ENCODE data around the gene AGBL5.
"Not testable (repeated sequence)": the region's sequence is repeated elsewhere in the genome, so short reads cannot be mapped to it uniquely, and the experiment has no call there.

Gene AGBL5

DNA sequence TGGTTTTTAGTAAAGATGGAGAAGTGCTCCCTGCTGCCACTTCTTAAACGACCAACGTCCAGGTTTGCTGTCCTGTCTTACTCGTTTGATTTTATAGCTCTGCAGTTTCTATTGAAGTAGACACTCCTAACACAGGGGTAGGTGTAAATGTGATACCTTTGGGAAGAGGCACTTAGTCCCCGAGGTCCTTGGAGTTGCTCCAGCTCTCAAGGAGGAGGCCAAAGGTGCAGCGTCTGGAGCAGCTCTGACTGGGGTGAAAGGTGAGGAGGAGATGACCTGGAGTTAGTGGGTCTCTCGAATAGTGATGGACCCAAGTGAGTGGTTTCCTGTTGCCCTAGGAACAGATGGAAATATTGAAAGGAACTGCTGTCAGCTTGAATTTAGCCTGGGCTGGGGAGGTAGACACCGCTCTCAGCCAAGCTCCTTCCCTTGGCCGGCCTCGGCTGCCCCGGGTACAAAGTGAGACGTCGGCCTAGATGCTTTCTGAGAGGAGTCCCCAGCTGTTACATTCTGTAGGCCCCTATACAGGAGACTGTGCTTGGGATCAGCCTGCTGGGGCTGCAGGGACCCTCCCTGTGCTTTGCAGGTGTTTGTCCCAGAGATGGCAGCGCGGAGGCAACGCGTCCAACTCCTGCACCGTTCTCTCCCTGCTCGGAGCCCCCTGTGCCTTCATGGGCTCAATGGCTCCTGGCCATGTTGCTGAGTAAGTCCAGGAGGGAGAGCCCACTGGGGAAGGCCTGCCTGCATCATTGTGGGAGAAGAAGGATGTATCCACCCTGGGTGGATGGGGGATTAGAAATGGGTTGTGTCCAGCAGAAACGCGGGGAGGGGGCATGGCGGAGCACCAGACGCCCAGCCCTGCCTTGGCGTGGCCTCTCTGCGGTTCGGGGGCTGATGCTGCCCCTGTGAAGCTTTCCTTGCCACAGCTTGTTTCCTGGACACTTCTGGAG, 40.6 kb downstream of the AGBL5 start:
- DNase-seq (ENCODE audit: low read depth, low spot score) = no peak

DNA sequence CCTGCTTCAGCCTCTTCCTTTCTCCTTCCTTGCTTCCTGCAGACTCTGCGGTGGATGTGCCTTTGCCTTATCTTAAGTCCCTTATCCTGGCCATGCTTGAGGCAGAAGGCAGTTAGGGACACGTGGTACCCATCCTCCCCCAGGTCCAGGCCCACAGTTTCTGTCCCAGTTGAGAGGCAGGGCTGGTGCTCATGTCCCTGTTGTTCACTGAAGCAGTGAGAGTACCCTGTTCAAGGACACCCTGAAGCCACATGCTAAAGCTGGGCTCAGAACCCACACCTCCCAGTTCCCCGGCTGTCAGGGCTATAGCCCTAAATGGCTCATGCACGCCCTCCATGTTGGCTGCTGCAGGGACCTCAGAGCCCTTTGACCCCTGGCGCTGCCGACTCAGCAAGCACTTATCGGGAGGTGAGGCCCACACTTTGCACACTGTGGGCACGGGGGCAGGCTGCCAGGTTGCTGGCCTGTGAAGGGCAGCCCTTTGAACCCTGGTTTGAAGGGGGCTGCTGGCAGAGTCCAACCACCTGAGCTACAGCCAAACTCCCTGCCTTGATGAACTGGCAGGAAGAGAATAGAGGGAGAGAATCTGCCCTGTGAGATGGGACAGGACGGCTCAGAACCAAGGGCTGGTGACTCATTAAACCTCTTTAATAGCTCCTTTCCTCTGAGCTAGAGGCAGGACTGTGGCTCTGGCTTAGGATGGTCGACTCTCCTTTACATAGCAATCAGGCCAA, 41.4 kb downstream of the AGBL5 start:
- no peak for DNase-seq (ENCODE audit: low read depth, low spot score)

DNA sequence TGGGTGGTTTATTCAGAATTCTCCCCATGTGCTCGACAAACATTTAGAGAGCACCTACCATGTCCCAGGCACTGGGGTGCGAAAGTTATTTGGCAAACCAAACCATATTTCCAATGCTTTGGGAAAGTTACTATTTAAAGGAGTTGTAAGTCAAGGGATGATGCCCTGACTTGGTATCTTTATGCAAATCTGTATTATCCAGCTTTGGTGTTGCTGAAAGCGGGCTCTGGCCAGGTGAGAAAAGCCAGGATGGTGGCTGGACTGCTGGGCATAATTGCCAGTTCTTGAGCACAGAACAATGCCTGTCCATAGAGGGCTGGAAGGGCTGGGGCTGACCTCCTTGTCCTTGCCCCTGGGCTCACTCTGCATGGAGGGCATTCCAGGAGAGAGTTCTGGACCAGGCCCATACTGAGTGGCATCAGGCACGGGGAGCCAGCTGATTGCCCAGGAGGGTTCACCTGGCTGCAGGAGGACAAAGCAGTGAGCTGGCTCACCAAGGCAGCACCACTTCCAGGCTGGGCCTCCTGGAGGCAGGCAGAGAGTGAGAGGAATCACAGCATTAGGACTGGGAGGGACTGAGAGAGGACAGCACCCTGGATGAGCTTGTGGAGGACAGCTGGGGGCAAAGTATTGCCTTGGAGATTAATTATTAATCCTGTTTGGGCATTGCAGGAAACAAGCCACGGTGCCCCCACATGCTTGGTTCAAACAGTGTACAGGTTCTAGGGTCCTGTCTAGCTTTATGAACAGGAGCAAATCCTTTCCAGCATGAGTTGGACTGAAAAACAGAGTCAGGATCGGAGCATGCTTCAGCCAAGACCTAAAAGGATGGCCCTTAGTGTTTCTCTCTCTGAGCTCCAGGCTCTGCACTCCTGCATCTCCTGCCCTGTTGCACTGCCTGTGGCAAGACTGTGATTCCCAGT, 42.2 kb downstream of the AGBL5 start:
- no peak for DNase-seq (ENCODE audit: low read depth, low spot score)

DNA sequence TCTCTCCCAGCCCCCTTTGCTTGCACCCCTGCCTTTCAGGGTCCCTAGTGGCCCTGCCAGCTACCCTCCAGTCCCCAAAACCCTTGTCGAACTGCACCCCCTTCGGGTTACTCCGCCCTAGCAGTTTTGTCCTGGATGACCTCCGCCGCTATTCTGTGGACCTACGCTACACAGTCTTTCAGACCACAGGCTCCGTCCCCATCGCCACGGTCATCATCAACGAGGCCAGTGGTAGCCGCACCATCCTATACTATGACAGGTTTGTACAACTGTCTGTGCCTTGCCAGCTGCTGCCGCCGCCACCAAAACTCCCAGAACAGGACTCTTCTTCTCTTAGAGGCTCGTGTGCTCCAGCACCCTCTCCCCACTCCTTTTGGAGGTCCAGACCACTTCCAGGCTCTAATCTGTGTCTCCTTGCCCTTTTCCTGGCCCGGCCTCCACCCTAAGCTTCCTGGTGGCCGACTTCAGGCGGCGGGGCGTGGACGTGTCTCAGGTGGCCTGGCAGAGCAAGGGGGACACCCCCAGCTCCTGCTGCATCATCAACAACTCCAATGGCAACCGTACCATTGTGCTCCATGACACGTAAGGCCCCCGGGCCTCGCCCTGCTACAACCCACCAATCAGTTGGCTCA, 43.0 kb downstream of the AGBL5 start:
- DNase-seq (ENCODE audit: low read depth, low spot score) = no peak

DNA sequence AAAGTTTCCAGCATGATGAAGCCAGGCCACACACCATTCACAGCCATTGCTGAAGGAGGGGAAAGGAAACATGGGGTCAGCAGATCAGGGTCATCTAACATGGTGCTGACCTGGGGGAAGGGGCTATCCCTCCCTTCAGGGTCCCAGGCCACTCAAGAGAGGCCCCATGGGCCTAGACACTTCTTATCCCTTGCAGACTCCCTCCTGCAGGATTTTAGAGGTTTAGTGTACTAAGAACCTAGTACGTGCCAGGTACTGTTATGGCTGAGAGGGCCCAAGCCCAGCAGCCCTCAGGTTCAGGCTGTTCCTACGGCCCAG, 43.9 kb downstream of the AGBL5 start:
- DNase-seq (ENCODE audit: low read depth, low spot score) = no peak

DNA sequence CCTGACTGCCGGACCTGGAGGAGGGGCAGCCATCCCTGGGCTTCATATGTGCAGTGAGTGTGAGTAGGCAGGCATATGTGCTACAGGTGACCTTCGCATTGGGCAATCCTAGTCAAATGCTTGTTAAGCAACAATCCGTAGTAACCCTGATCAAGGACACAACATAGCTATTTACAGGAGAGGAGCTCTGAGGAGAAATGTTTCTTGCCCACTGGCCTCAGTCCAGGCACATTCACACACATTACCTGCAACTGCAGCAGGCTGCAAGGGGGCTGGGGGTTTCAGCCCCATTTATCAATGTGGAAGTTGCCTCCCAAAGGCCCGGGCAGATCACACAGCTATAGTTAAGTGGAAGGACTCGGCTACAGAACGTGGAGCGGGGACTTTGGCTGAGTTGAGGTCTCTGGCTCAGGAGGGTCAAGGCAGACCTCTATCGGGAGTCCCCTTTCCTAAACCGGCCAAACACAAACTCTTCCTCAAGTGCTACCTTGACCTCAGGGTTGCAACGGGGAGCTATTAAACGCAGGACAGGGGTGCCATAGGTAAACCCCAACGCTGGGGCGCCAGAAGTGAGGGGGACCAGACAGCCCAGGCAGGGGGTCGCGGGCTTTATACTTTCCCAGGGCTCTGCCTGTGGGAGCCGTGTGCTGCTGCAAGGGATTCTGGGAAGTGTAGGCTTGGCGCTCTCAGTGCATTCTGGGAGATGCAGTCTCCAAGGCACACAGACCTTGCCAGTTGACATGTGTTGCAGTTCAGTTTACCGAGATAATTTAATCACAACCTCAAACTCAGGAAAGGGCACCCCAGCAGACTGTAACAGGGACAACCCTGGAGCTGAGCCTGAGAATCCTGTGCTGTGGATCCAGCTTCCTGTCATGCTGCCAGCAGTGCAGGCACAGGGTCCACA, 44.5 kb downstream of the AGBL5 start:
- DNase-seq (ENCODE audit: low read depth, low spot score) = peak; percentile 77

DNA sequence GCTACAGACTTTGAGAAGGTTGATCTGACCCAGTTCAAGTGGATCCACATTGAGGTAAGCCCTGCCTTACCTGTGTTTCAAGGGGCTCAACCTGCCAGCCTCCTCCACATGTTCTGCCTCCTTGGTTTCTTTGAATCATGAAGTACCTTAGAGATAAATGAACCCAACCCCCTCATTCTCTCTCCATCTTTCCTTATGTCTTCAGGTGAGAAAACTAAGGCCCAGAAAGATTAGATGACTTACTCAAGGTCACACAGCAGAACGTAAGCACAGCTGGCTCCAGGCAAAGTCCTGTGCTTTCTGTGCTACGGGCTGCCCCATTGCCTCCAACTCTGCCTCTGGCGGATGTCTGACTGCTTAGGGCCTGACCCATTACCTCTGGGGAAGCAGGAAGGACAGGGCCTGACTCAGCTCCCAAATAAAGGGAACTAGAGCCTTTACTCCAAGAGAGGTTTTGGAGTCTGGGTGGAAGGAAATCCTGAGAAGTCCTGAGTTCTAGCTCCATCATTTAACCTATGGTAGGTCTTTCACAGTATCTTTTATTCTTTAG, 45.4 kb downstream of the AGBL5 start:
- no peak for DNase-seq (ENCODE audit: low read depth, low spot score)

DNA sequence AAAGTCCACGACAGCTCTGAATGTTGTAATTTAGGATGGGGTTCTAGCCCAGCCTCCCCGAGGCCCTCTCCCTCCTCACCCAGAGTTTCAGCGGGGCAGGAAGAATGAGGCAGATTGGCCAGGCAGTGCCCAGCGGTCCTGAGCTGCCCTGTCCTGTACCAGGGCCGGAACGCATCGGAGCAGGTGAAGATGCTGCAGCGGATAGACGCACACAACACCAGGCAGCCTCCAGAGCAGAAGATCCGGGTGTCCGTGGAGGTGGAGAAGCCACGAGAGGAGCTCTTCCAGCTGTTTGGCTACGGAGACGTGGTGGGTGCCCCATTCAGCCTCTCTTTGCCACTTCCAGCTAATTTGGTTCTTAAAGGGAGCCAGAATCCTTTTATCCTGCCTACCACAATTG, 45.9 kb downstream of the AGBL5 start:
- DNase-seq (ENCODE audit: low read depth, low spot score) = no peak

DNA sequence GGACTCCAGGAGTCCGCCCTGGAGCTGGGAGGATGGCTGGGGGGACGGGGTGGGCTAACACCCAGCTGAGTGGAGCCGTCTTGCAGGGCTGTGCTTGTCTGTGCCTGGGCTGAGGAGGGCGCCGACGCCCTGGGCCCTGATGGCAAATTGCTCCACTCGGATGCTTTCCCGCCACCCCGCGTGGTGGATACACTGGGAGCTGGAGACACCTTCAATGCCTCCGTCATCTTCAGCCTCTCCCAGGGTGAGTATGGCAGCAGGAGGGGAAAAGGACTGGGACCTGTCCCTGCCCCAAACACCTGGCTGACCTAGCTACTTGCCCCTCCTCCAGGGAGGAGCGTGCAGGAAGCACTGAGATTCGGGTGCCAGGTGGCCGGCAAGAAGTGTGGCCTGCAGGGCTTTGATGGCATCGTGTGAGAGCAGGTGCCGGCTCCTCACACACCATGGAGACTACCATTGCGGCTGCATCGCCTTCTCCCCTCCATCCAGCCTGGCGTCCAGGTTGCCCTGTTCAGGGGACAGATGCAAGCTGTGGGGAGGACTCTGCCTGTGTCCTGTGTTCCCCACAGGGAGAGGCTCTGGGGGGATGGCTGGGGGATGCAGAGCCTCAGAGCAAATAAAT, 48.0 kb downstream of the AGBL5 start:
- DNase-seq (ENCODE audit: low read depth, low spot score) = no peak

DNA sequence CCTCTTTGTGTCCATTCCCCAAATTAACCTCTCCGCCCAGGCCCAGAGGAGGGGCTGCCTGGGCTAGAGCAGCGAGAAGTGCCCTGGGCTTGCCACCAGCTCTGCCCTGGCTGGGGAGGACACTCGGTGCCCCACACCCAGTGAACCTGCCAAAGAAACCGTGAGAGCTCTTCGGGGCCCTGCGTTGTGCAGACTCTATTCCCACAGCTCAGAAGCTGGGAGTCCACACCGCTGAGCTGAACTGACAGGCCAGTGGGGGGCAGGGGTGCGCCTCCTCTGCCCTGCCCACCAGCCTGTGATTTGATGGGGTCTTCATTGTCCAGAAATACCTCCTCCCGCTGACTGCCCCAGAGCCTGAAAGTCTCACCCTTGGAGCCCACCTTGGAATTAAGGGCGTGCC, 48.6 kb downstream of the AGBL5 start:
- no peak for DNase-seq (ENCODE audit: low read depth, low spot score)

DNA sequence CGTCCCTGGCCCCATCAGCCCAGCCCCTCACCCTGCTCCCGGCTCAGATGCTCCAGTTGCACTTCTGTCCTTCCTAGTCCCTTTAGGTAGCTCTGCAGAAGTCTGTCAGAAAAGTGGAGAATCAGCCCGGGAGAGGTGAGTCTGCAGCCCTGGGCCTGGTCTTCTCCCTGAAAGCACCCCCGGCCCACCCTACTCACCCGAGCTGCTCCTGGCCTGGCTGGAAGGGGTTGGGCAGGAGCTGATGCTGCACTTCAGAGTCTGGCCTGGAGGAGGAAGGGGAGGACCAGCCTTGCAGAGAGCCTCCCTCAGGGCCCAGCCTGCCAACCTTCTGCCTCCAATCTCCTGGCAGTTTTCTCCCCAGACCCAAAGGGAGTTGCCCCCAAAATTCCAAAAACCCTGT, 50.9 kb downstream of the AGBL5 start:
- DNase-seq (ENCODE audit: low read depth, low spot score) = no peak

DNA sequence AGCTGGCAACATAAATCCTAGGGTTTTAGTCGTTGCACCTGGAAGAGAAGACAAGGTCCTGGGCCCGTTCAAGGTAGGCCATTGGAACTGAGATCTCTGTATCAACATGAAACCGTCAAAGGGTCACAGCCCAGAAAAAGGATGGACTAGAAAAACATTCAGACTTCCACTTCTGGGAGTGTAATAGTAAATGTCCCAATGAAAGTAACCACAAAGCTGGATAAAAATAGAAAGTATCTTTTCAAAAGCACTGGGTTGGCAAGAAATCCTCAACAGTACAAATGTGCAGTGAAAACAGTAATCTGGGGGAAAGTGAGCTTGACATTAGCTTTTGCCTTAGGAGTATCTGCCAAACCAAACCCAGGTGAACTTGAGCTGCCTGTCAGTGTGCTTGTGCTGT, 54.5 kb downstream of the AGBL5 start:
- DNase-seq (ENCODE audit: low read depth, low spot score) = peak; percentile 10

DNA sequence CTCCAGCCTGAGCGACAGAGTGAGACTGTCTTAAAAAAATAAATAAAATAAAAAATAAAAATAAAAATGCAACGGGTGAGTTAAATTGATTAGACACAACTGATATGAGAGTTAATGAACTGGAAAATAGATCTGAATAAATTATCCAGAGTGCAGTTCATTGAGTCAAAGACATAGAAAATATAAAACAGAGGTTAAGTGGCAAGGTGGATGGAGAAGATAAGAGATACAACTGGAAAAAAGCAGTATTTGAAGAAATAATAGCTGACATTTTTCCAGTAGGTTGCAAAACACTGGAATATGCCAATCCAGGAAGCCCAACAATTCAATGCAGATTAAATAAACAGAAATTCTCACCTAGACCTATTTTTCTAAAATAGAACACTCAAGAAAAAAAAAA, 56.8 kb downstream of the AGBL5 start:
- DNase-seq (ENCODE audit: low read depth, low spot score) = no peak

DNA sequence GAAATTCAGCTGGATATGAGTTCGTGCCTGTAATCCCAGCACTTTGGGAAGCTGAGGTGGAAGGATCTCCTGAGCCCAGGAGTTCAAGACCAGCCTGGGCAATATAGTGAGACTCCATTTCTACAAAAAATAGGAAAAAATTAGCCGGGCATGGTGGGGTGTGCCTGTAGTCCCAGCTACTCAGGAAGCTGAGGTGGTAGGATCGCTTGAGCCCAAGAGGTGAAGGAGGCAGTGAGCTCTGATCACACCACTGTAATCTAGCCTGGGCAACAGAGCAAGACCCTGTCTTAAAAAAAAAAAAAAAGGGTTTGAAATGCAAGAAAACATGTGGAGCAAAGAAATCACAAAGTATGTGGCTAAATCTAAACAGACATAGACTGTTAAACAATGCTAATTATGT, 57.6 kb downstream of the AGBL5 start:
- DNase-seq (ENCODE audit: low read depth, low spot score) = no peak

DNA sequence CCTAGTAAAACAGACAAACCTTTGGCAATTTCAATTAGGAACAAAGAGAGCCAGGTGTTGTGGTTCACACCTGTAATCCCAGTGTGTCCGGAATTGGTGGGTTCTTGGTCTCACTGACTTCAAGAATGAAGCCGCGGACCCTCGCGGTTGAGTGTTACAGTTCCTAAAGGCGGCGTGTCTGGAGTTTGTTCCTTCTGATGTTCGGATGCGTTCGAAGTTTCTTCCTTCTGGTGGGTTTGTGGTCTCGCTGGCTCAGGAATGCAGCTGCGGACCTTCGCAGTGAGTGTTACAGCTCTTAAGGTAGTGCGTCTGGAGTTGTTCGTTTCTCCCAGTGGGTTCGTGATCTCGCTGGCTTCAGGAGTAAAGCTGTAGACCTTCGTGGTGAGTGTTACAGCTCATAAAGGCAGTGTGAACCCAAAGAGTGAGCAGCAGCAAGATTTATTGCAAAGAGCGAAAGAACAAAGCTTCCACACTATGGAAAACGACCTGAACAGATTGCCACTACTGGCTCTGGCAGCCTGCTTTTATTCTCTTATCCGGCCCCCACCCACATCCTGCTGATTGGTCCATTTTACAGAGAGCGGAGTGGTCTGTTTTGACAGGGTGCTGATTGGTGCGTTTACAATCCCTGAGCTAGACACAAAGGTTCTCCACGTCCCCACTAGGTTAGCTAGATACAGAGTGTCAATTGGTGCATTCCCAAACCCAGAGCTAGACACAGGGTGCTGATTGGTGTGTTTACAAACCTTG, 59.3 kb downstream of the AGBL5 start:
- DNase-seq (ENCODE audit: low read depth, low spot score) = not testable (repeated sequence)

DNA sequence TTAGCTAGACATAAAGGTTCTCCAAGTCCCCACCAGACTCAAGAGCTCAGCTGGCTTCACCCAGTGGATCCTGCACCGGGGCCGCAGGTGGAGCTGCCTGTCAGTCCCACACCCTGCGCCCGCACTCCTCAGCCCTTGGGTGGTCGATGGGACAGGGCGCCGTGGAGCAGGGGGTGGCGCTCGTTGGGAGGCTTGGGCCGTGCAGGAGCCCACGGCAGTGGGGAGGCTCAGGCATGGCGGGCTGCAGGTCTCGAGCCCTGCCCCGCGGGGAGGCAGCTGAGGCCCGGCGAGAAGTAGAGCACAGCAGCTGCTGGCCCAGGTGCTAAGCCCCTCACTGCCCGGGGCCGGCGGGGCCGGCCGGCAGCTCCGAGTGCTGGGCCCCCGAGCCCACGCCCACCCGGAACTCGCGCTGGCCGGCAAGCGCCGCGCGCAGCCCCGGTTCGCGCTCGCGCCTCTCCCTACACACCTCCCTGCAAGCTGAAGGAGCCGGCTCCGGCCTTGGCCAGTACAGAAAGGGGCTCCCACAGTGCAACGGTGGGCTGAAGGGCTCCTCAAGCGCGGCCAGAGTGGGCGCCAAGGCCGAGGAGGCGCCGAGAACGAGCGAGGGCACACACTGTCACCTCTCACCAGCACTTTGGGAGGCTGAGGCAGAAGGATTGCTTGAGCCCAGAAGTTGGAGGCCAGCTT, 60.1 kb downstream of the AGBL5 start:
- DNase-seq (ENCODE audit: low read depth, low spot score) = not testable (repeated sequence)

DNA sequence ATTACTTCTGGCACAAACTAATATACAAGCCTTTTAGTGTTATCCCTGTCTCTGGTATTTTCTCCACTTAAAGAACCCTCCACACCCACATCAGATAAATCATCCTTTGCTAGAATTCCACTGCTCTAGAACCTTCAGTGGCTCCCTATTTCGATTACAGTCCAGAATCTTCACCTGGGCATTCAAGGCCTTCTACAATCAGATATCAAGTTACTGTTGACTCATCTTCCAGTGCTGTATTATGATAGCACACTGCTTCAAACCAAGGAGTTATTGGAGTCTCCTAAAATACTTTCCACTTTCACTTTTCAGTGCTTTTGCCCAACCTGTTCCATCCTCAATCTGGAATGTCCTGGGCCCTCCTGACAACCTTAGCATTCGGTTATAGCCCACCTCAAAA, 64.1 kb downstream of the AGBL5 start:
- no peak for DNase-seq (ENCODE audit: low read depth, low spot score)

DNA sequence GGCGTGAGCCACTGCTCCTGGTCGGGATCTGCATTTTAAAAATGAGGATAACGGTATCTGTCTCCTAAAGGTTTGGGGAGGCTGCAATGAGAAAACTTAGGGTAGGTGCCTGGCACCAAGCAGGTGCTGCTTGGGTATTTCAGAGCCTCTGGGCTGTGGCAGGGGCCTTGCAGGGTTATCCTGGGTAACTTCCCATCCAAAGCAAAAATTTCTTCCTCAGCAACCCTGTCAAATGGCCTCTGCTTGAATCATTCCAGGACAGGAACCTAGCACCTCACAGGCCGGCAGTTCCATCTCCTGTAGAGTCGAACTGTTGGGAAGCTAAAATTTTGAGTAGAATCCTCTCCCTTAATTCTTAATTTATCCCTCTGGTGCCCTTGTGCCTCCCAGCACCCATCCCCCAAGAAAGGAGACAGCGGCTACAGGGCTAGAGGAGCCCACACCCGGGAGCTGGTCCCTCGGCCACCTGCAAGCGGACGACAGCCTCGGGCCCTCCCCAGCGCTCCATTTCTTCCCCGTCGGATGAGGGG, 66.6 kb downstream of the AGBL5 start:
- peak; percentile 8 for DNase-seq (ENCODE audit: low read depth, low spot score)

Measured in astrocyte of the hippocampus (primary cell).